Calu3 (cell line): ENCODE data around the gene TMEM120B. TPM values are rescaled to one million over a fixed set of nuclear protein-coding genes. Genes with fewer than 3 reads are reported as not detected.

Experiments used
- BruUV-seq: library from RNA; stranded (reverse); fragments of 400-500 nt; replicated peaks from 2 replicates; lab custom pipeline; 2021; lab: Mats Ljungman, UMichigan
- CTCF ChIA-PET: fragments of 300-600 bp; sonication (Branson Sonifier 250); formaldehyde crosslinking; loops from one replicate; lab custom pipeline; 2022; ENCODE audit warnings: antibody characterized with exemption; lab: Charles Lee
- DNase-seq: peaks from one replicate; pipeline ENCODE4 v3.0.0; 2022
- H3K27ac Mint-ChIP-seq: one replicate; pipeline ENCODE4 v1.8.0; 2022; ENCODE audit warnings: mixed read lengths; ENCODE audit not compliant: unreplicated experiment
- H3K27me3 Mint-ChIP-seq: one replicate; pipeline ENCODE4 v1.8.0; 2022; ENCODE audit warnings: mixed read lengths; ENCODE audit not compliant: unreplicated experiment
- H3K36me3 Mint-ChIP-seq: one replicate; pipeline ENCODE4 v1.8.0; 2022; ENCODE audit warnings: mild to moderate bottlenecking, moderate library complexity, mixed read lengths; ENCODE audit not compliant: insufficient read depth, unreplicated experiment
- H3K4me1 Mint-ChIP-seq: one replicate; pipeline ENCODE4 v1.8.0; 2022; ENCODE audit warnings: mild to moderate bottlenecking, low read depth, mixed read lengths; ENCODE audit not compliant: unreplicated experiment
- H3K4me3 Mint-ChIP-seq: one replicate; pipeline ENCODE4 v1.8.0; 2022; ENCODE audit warnings: mild to moderate bottlenecking, low read depth, moderate library complexity, mixed read lengths; ENCODE audit not compliant: unreplicated experiment
- H3K9me3 Mint-ChIP-seq: one replicate; pipeline ENCODE4 v1.8.0; 2022; ENCODE audit warnings: low read depth, mixed read lengths; ENCODE audit not compliant: unreplicated experiment
- CTCF ChIP-seq: fragments of 200-600 bp; IDR thresholded peaks from one replicate; pipeline ENCODE4 v1.8.0; 2022; ENCODE audit warnings: antibody characterized with exemption; ENCODE audit not compliant: unreplicated experiment
- intact Hi-C: fragments of 100-400 bp; cut with micrococcal nuclease; formaldehyde crosslinking; loops from one replicate; pipeline ENCODE4 v1.10.0; 2022; ENCODE audit not compliant: unreplicated experiment
- total RNA-seq: library from RNA; stranded (reverse); gene quantifications from 2 replicates; pipeline ENCODE4 v1.2.3, GENCODE V29; 2022

TMEM120B gene
- total RNA-seq, 1 experiment from 2014 or later = 23.2 TPM

GRCh38 chr12:121781484-121781997 is 69.0 kb downstream of the TMEM120B start:
- no peak for DNase-seq
- TF ChIP-seq CTCF = no peak
- H3K27ac Mint-ChIP-seq = peak overlapping the region; percentile 8
- H3K36me3 Mint-ChIP-seq = peaks cover 80% of the 10 kb centered on the region
- H3K4me1 Mint-ChIP-seq = peaks cover 40% of the 10 kb centered on the region
- H3K9me3 Mint-ChIP-seq = no peaks in the 10 kb centered on the region
- no peaks in the 10 kb centered on the region for H3K27me3 Mint-ChIP-seq
- no peak overlapping the region for H3K4me3 Mint-ChIP-seq
- intact Hi-C loops = no loop called here
- no TSS peak for BruUV-seq
- CTCF ChIA-PET = interaction anchor here (0.5 to 1.6 kb wide), 6 partner anchors 10 to 485 kb away, joined by 3 to 6 read pairs (median 4); partner anchors contain the start of gene ORAI1

- no TSS peak for BruUV-seq
- H3K27ac Mint-ChIP-seq = peak overlapping the region; percentile 72
- no peak for TF ChIP-seq CTCF
- H3K4me1 Mint-ChIP-seq = peaks cover 48% of the 10 kb centered on the region
- no peaks in the 10 kb centered on the region for H3K9me3 Mint-ChIP-seq
- no peak overlapping the region for H3K4me3 Mint-ChIP-seq
- CTCF ChIA-PET = interaction anchor here (0.5 to 1.6 kb wide), 7 partner anchors 9 to 484 kb away, joined by 3 to 6 read pairs (median 4); no protein-coding TSS in a partner anchor
- DNase-seq = no peak
- H3K27me3 Mint-ChIP-seq = no peaks in the 10 kb centered on the region
- intact Hi-C loops = no loop called here
- peaks cover 80% of the 10 kb centered on the region for H3K36me3 Mint-ChIP-seq
Measured at GRCh38 chr12:121781998-121782979, 69.7 kb downstream of the TMEM120B start.

- Mint-ChIP-seq H3K9me3 (no peaks in the 10 kb centered on the region), H3K27me3 (no peaks in the 10 kb centered on the region), H3K27ac (peak overlapping the region; percentile 74), H3K4me1 (peaks cover 51% of the 10 kb centered on the region), H3K36me3 (peaks cover 84% of the 10 kb centered on the region), H3K4me3 (peak overlapping the region; percentile 30)
- intact Hi-C loops = no loop called here
- CTCF ChIA-PET = interaction anchor here (0.7 to 1.7 kb wide), 4 partner anchors 10 to 383 kb away, joined by 3 to 14 read pairs (median 4); partner anchors contain the start of genes RHOF and RNF34
- DNase-seq = no peak
- no peak for TF ChIP-seq CTCF
- no TSS peak for BruUV-seq
Measured at GRCh38 chr12:121783766-121784165, 71.2 kb downstream of the TMEM120B start.

- peak overlapping the region; percentile 79 for H3K27ac Mint-ChIP-seq
- H3K4me1 Mint-ChIP-seq = peaks cover 53% of the 10 kb centered on the region
- H3K36me3 Mint-ChIP-seq = peaks cover 81% of the 10 kb centered on the region
- DNase-seq = no peak
- TF ChIP-seq CTCF = no peak
- H3K4me3 Mint-ChIP-seq = no peak overlapping the region
- intact Hi-C loops = no loop called here
- H3K9me3 Mint-ChIP-seq = no peaks in the 10 kb centered on the region
- CTCF ChIA-PET = interaction anchor here (0.6 to 1.7 kb wide), 8 partner anchors 8 to 384 kb away, joined by 3 to 14 read pairs (median 3); partner anchors contain the start of genes RHOF and RNF34
- no peaks in the 10 kb centered on the region for H3K27me3 Mint-ChIP-seq
- BruUV-seq = no TSS peak
Measured at GRCh38 chr12:121784460-121784859, 71.9 kb downstream of the TMEM120B start.
